ENCODE results near the gene NECTIN4.

Gene NECTIN4

GRCh38 chr1:161080441-161081405 lies 8.6 kb downstream of the NECTIN4 start:
- ChIA-PET CTCF (interaction anchor here (0.5 to 1.8 kb wide), 3 partner anchors 17 to 177 kb away, joined by 3 to 4 read pairs (median 3); no protein-coding TSS in a partner anchor), POLR2A (ENCODE audit: low non-redundant PET) (no interaction called here)
- H3K27ac ChIP-seq, result peak overlapping the region; percentile 80
- no peak for TF ChIP-seq CTCF (conservative IDR thresholded peaks at IDR 0.05; ENCODE audit: low read depth)
- DNase-seq (ENCODE audit: low spot score), result no peak

GRCh38 chr1:161079436-161080110 lies 9.8 kb downstream of the NECTIN4 start:
- H3K27ac ChIP-seq, result no peak overlapping the region
- TF ChIP-seq CTCF (conservative IDR thresholded peaks at IDR 0.05; ENCODE audit: low read depth), result no peak
- ChIA-PET POLR2A (ENCODE audit: low non-redundant PET) (no interaction called here), CTCF (interaction anchor here (1.0 kb wide), 1 partner anchor 176 kb away, joined by 3 read pairs; no protein-coding TSS in a partner anchor)
- no peak for DNase-seq (ENCODE audit: low spot score)

GRCh38 chr1:161077426-161077825 lies 11.9 kb downstream of the NECTIN4 start:
- ChIA-PET CTCF (no interaction called here), POLR2A (ENCODE audit: low non-redundant PET) (no interaction called here)
- no peak overlapping the region for H3K27ac ChIP-seq
- no peak for DNase-seq (ENCODE audit: low spot score)
- TF ChIP-seq CTCF (conservative IDR thresholded peaks at IDR 0.05; ENCODE audit: low read depth), result no peak

- POLR2A ChIA-PET (ENCODE audit: low non-redundant PET), result no interaction called here
- TF ChIP-seq CTCF (conservative IDR thresholded peaks at IDR 0.05; ENCODE audit: low read depth), result no peak
- CTCF ChIA-PET, result interaction anchor here (0.6 to 1.2 kb wide), 3 partner anchors 9 to 74 kb away, joined by 3 to 5 read pairs (median 3); partner anchors contain the start of gene USF1
Measured at GRCh38 chr1:161076410-161076809, 12.9 kb downstream of the NECTIN4 start.

GRCh38 chr1:161074676-161075368 lies 14.5 kb downstream of the NECTIN4 start:
- DNase-seq (ENCODE audit: low spot score), result peak; percentile 98
- ChIA-PET POLR2A (ENCODE audit: low non-redundant PET) (no interaction called here), CTCF (interaction anchor here (0.6 to 6.8 kb wide), 8 partner anchors 14 to 1012 kb away, joined by 3 to 75 read pairs (median 4); partner anchors contain the start of genes KLHDC9, NECTIN4 and USF1)
- TF ChIP-seq CTCF (conservative IDR thresholded peaks at IDR 0.05; ENCODE audit: low read depth), result no peak
- peak overlapping the region; percentile 77 for H3K27ac ChIP-seq

More at GRCh38 chr1:161076410-161076809, 12.9 kb downstream of the NECTIN4 start:
- DNase-seq (ENCODE audit: low spot score), result no peak
- H3K27ac ChIP-seq, result peak overlapping the region; percentile 17; the same call in 1 of the 2 replicates
